Loucy (cell line): ENCODE measurements around the gene ZFAND3.

Source experiments
- H2AFZ ChIP-seq: fragments of 200-600 bp; sonication (generic); 2 replicates; pipeline ENCODE4 v1.6.0; 2016; ENCODE audit warnings: antibody characterized with exemption, mild to moderate bottlenecking, low read length, moderate library complexity
- H3F3A ChIP-seq: fragments of 200-600 bp; 2 replicates; pipeline ENCODE4 v1.6.0; 2016; ENCODE audit warnings: antibody characterized with exemption, low read depth, mild to moderate bottlenecking
- H3K27me3 ChIP-seq: fragments of 200-600 bp; sonication (generic); 2 replicates; pipeline ENCODE4 v1.6.1; 2014; ENCODE audit warnings: low read length, mild to moderate bottlenecking; ENCODE audit not compliant: insufficient read depth, poor library complexity, severe bottlenecking
- H3K36me3 ChIP-seq: fragments of 200-600 bp; sonication (generic); 2 replicates; pipeline ENCODE4 v1.6.1; 2016; ENCODE audit warnings: low read length; ENCODE audit not compliant: insufficient read depth
- H3K4me1 ChIP-seq: fragments of 200-600 bp; sonication (generic); 2 replicates; pipeline ENCODE4 v1.5.1; 2014; ENCODE audit warnings: low read length, mild to moderate bottlenecking; ENCODE audit not compliant: insufficient read depth, poor library complexity, severe bottlenecking
- H3K4me2 ChIP-seq: fragments of 200-600 bp; sonication (generic); 2 replicates; pipeline ENCODE4 v1.6.0; 2014; ENCODE audit warnings: antibody characterized with exemption, low read length, low read depth, mild to moderate bottlenecking; ENCODE audit not compliant: poor library complexity, severe bottlenecking
- H3K4me3 ChIP-seq: fragments of 200-600 bp; sonication (generic); 2 replicates; pipeline ENCODE4 v1.5.1; 2014; ENCODE audit warnings: low read length, mild to moderate bottlenecking, mixed read lengths; ENCODE audit not compliant: poor library complexity, severe bottlenecking
- H3K79me2 ChIP-seq: fragments of 200-600 bp; sonication (generic); 2 replicates; pipeline ENCODE4 v1.6.1; 2014; ENCODE audit warnings: low read length; ENCODE audit not compliant: insufficient read depth
- H3K9ac ChIP-seq: fragments of 200-600 bp; sonication (generic); 2 replicates; pipeline ENCODE4 v1.6.0; 2014; ENCODE audit warnings: mild to moderate bottlenecking, low read depth, low read length, moderate library complexity; ENCODE audit not compliant: poor library complexity, severe bottlenecking
- H3K9me2 ChIP-seq: fragments of 200-600 bp; sonication (generic); replicated peaks from 2 replicates; pipeline ENCODE4 v1.6.1; 2016; ENCODE audit warnings: low read depth, low read length, mixed read lengths
- H3K9me3 ChIP-seq: fragments of 200-600 bp; sonication (generic); 2 replicates; pipeline ENCODE4 v1.6.1; 2014; ENCODE audit warnings: mild to moderate bottlenecking, antibody characterized with exemption, low read length, low read depth; ENCODE audit not compliant: insufficient read depth
- H4K20me1 ChIP-seq: fragments of 200-600 bp; sonication (generic); 2 replicates; pipeline ENCODE4 v1.6.0; 2014; ENCODE audit warnings: antibody characterized with exemption, low read length, mild to moderate bottlenecking; ENCODE audit not compliant: insufficient read depth, poor library complexity, severe bottlenecking
- EZH2phosphoT487 ChIP-seq: fragments of 200-600 bp; IDR thresholded peaks from 2 replicates; pipeline ENCODE4 v1.6.1; 2018; ENCODE audit warnings: antibody characterized with exemption, mild to moderate bottlenecking, moderate library complexity, borderline replicate concordance
- TF ChIP-seq, protein P1 (sequence below): fragments of 200-600 bp; sonication (generic); conservative IDR thresholded peaks from 2 replicates; pipeline ENCODE4 v1.5.1; 2014; ENCODE audit warnings: mild to moderate bottlenecking, antibody characterized with exemption, low read length

ZFAND3 gene

DNA sequence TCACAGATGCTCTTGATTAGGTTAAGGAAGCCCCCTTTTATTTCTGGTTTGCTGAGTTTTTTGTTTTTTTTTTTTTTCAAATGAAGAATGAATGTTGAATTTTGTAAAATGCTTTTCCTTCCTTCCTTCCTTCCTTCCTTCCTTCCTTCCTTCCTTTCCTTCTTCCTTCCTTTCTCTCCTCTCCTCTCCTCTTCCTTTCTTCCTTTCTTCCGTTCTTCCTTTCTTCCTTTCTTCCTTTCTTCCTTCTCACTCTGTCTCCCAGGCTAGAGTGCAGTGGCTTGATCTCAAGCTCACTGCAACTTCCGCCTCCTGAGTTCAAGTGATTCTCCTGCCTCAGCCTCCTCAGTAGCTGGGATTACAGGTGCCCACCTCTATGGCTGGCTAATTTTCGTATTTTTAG, 158.2 kb downstream of the ZFAND3 start:
- H3K9ac ChIP-seq = no peak overlapping the region
- H2AFZ ChIP-seq = no peak overlapping the region
- no peak overlapping the region for H3K4me3 ChIP-seq
- no peaks in the 10 kb centered on the region for H3F3A ChIP-seq
- no peak for TF ChIP-seq EZH2phosphoT487
- TF ChIP-seq, protein P1, sequence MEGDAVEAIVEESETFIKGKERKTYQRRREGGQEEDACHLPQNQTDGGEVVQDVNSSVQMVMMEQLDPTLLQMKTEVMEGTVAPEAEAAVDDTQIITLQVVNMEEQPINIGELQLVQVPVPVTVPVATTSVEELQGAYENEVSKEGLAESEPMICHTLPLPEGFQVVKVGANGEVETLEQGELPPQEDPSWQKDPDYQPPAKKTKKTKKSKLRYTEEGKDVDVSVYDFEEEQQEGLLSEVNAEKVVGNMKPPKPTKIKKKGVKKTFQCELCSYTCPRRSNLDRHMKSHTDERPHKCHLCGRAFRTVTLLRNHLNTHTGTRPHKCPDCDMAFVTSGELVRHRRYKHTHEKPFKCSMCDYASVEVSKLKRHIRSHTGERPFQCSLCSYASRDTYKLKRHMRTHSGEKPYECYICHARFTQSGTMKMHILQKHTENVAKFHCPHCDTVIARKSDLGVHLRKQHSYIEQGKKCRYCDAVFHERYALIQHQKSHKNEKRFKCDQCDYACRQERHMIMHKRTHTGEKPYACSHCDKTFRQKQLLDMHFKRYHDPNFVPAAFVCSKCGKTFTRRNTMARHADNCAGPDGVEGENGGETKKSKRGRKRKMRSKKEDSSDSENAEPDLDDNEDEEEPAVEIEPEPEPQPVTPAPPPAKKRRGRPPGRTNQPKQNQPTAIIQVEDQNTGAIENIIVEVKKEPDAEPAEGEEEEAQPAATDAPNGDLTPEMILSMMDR = no peak
- no peaks in the 10 kb centered on the region for H3K27me3 ChIP-seq
- H3K79me2 ChIP-seq = peaks cover 97% of the 10 kb centered on the region
- H3K9me2 ChIP-seq = no peaks in the 10 kb centered on the region
- peaks cover 13% of the 10 kb centered on the region for H3K36me3 ChIP-seq
- peaks cover 19% of the 10 kb centered on the region for H4K20me1 ChIP-seq
- H3K4me2 ChIP-seq = no peak overlapping the region
- peaks cover 18% of the 10 kb centered on the region for H3K9me3 ChIP-seq
- peaks cover 39% of the 10 kb centered on the region for H3K4me1 ChIP-seq

DNA sequence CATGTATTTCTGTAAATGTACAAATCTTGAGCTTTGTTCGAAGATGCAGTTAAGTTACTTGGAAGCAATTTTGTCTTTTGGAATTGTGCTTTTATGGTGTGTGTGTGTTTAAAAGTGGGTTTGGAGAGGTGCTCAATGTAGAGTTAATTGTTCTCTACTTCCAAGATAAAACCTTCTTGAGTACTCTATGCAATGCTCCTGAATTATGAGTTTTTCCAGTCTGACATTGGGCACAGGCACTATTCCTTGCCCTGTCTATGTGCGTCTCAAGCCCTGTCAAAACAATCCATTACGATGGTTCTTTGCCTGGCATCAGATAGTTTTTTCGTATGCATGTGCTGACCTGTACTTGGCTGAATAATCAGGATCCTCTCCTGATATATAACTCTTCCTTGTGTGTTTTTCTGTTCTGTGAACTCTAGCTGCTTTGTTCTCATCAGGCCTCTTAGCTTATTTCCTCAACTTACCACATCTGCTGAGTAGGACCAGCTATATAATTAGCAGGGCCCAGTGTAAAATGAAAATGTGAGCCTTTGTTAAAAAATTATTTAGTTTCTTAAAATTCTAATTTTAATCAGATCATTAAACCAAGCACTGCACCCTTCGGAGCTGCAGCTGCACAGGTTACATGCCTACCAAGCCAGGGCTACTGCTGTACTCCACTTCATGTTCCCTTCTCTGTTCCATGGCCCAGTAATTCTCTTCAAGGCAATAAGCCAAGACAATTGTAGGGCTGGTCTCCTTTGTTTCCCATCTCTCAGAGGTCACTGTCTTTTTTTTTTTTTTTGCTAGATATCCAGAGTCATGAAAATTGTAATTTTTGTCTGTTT, 160.1 kb downstream of the ZFAND3 start:
- Histone ChIP-seq H3F3A (no peaks in the 10 kb centered on the region), H3K9ac (no peak overlapping the region), H3K4me3 (no peak overlapping the region), H3K9me3 (peaks cover 14% of the 10 kb centered on the region), H4K20me1 (peaks cover 19% of the 10 kb centered on the region), H3K9me2 (no peaks in the 10 kb centered on the region), H3K36me3 (peaks cover 11% of the 10 kb centered on the region), H3K27me3 (no peaks in the 10 kb centered on the region), H2AFZ (no peak overlapping the region), H3K79me2 (peaks cover 92% of the 10 kb centered on the region), H3K4me1 (peaks cover 26% of the 10 kb centered on the region), H3K4me2 (no peak overlapping the region)
- TF ChIP-seq, protein P1 = no peak
- TF ChIP-seq EZH2phosphoT487 = no peak

DNA sequence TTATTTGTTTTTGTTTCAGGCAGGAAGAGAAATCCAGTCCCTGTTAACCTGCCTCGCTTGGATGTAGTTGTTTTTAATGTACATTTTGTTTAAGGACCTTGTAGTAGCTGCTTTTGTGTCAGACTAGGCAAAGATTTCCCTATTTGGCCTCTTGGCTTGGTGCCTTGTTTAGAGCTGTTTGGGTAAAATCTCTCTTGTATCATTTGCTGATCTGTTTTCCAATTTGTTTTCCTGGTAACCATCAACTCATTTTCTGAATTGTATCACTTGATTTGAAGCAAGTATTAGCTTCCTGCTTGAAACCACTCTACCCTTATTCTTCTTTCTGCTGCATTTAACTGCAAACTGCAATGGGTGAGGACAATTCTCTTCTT, 160.7 kb downstream of the ZFAND3 start:
- H3K9me3 ChIP-seq = peaks cover 8% of the 10 kb centered on the region
- H3K4me1 ChIP-seq = peaks cover 26% of the 10 kb centered on the region
- H3K4me2 ChIP-seq = no peak overlapping the region
- no peaks in the 10 kb centered on the region for H3K27me3 ChIP-seq
- H3K36me3 ChIP-seq = 0 out of 2 replicates have a peak, but pooled peaks cover 5% of the 10 kb centered on the region
- TF ChIP-seq, protein P1 = no peak
- TF ChIP-seq EZH2phosphoT487 = no peak
- H3F3A ChIP-seq = no peaks in the 10 kb centered on the region
- peaks cover 19% of the 10 kb centered on the region for H4K20me1 ChIP-seq
- H3K9me2 ChIP-seq = no peaks in the 10 kb centered on the region
- H3K79me2 ChIP-seq = peaks cover 92% of the 10 kb centered on the region
- no peak overlapping the region for H3K9ac ChIP-seq
- H3K4me3 ChIP-seq = no peak overlapping the region
- H2AFZ ChIP-seq = no peak overlapping the region
